GM23248 (cell line): Measurements from ENCODE around the gene CENPU.

Source experiments
- EZH2 ChIP-seq: fragments of 200-600 bp; sonication (generic); IDR thresholded peaks from 2 replicates; pipeline ENCODE4 v1.6.1; 2018; ENCODE audit warnings: antibody characterized with exemption, mild to moderate bottlenecking; ENCODE audit not compliant: insufficient read depth, poor library complexity, severe bottlenecking
- EZH2phosphoT487 ChIP-seq: fragments of 200-600 bp; sonication (generic); IDR thresholded peaks from 2 replicates; pipeline ENCODE4 v1.6.1; 2018; ENCODE audit warnings: antibody characterized with exemption, moderate library complexity, mild to moderate bottlenecking, low read depth; ENCODE audit not compliant: insufficient read depth

DNA sequence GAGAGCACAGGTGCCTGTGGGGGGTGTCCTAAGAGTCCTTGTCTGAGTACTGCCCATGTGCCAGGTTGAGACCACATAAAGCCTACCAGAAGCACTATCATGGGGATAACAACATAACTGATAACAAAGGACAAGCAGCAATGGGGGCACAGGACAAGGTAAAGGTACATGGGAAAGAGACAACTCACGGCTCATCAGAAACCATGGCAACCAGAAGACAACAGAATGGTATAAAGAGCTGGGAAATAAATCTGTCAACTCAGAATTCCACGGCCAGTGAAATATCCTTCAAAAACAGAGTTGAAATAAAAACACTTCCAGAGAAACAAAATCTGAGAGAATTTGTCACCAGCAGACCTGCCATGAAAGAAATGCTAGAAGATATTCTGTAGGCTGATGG lies 20.0 kb downstream of the CENPU start:
- TF ChIP-seq EZH2 (no peak), EZH2phosphoT487 (no peak)
